ENCODE measurements around the gene ZNF609.

ZNF609 gene

GRCh38 chr15:64460206-64460723 is at the start of gene ZNF609:
Gene ZNF609, plus strand, starts transcription at chr15:64460578. Its CDS starts 38,842 bp downstream, at chr15:64499420.
- DNase-seq: peak; percentile 76 to 88

GRCh38 chr15:64412216-64412615 is 48.2 kb upstream of the ZNF609 start:
- no peak for DNase-seq

GRCh38 chr15:64422697-64423096 is 37.7 kb upstream of the ZNF609 start:
- no peak for DNase-seq

GRCh38 chr15:64423970-64424369 is 36.4 kb upstream of the ZNF609 start:
- no peak for DNase-seq

- DNase-seq: no peak
These were observed 35.2 kb upstream of the ZNF609 start for GRCh38 chr15:64425221-64425620.

- DNase-seq: no peak
These were observed 33.4 kb upstream of the ZNF609 start for GRCh38 chr15:64426845-64427465.

GRCh38 chr15:64429448-64429847 is 30.9 kb upstream of the ZNF609 start:
- no peak for DNase-seq

GRCh38 chr15:64430000-64430735 is 30.2 kb upstream of the ZNF609 start:
- DNase-seq: peak in 1 of 2 experiments; percentile 34

- no peak for DNase-seq
These were observed 22.4 kb upstream of the ZNF609 start for GRCh38 chr15:64437982-64438381.

- DNase-seq: no peak
These were observed 21.5 kb upstream of the ZNF609 start for GRCh38 chr15:64438653-64439447.

- no peak for DNase-seq
These were observed 18.5 kb upstream of the ZNF609 start for GRCh38 chr15:64441852-64442251.

GRCh38 chr15:64443016-64443415 is 17.4 kb upstream of the ZNF609 start:
- DNase-seq: no peak

- DNase-seq: no peak
These were observed 16.4 kb upstream of the ZNF609 start for GRCh38 chr15:64443747-64444621.

- no peak for DNase-seq
These were observed 15.5 kb upstream of the ZNF609 start for GRCh38 chr15:64444836-64445235.

- no peak for DNase-seq
These were observed 12.7 kb upstream of the ZNF609 start for GRCh38 chr15:64447536-64448315.

- DNase-seq: no peak
These were observed 7.2 kb upstream of the ZNF609 start for GRCh38 chr15:64452988-64453688.

GRCh38 chr15:64453689-64454037 is 6.7 kb upstream of the ZNF609 start:
- no peak for DNase-seq

- DNase-seq: no peak
These were observed 6.1 kb upstream of the ZNF609 start for GRCh38 chr15:64454282-64454681.

- no peak for DNase-seq
These were observed 4.4 kb upstream of the ZNF609 start for GRCh38 chr15:64455961-64456371.

GRCh38 chr15:64456634-64457108 is 3.7 kb upstream of the ZNF609 start:
- no peak for DNase-seq
